Uterus (tissue), 2 donors: Measurements from ENCODE around the gene RBBP9.

Experiments used
- POLR2A ChIP-seq, 2 donors: fragments of 450-650 bp; IDR thresholded peaks; one replicate each; pipeline ENCODE4 v1.6.1; 2016; ENCODE audit warnings: antibody characterized with exemption in 2 of 2, mild to moderate bottlenecking in 1 of 2, moderate library complexity in 1 of 2
- TF ChIP-seq, protein P1 (sequence below), 4 experiments: fragments of 200-600 bp in 2 of 4; fragments of 450-650 bp in 2 of 4; sonication (generic) in 2 of 4; IDR thresholded peaks; one replicate each; pipeline ENCODE4 v1.5.1; 2016 to 2019; ENCODE audit warnings: antibody characterized with exemption in 4 of 4, mild to moderate bottlenecking in 2 of 4, moderate library complexity in 1 of 4

DNA sequence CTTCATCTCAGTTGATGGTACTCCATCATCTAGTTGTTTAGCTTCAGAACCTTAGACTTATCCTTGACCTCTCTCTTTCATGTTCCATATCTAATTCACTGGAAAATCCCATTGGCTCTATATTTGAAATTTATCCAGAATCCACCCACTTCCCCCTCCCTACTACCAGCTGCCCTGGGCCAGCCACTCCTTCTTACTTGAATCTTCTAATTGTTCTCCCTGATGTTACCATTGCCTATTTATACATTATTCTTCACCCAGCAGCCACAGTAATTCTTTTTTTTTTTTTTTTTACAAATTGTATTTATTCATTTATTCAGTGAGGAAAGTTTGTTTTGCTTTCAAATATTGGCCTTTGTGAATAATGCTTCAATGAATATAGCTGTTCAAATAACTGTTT, 18.9 kb upstream of the RBBP9 start:
- TF ChIP-seq, protein P1, sequence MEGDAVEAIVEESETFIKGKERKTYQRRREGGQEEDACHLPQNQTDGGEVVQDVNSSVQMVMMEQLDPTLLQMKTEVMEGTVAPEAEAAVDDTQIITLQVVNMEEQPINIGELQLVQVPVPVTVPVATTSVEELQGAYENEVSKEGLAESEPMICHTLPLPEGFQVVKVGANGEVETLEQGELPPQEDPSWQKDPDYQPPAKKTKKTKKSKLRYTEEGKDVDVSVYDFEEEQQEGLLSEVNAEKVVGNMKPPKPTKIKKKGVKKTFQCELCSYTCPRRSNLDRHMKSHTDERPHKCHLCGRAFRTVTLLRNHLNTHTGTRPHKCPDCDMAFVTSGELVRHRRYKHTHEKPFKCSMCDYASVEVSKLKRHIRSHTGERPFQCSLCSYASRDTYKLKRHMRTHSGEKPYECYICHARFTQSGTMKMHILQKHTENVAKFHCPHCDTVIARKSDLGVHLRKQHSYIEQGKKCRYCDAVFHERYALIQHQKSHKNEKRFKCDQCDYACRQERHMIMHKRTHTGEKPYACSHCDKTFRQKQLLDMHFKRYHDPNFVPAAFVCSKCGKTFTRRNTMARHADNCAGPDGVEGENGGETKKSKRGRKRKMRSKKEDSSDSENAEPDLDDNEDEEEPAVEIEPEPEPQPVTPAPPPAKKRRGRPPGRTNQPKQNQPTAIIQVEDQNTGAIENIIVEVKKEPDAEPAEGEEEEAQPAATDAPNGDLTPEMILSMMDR (IDR thresholded peaks at IDR 0.05): no peak
- TF ChIP-seq POLR2A (IDR thresholded peaks at IDR 0.05): no peak
